ENCODE results near the gene PSMD5. TPM values are rescaled to one million over a fixed set of nuclear protein-coding genes. Genes with fewer than 3 reads are reported as not detected.

The PSMD5 gene
- total and polyA plus RNA-seq, 8 donors, result 14.8 to 39.1 (median 21.2) TPM

GRCh38 chr9:120872791-120873502 lies 30.2 kb upstream of the PSMD5 start:
- Histone ChIP-seq H3K4me3 (no peak overlapping the region), H3K4me1 (peaks cover 15 to 43% (median 37%) of the 10 kb centered on the region in 4 donors), H3K36me3 (peaks cover 3 to 34% (median 20%) of the 10 kb centered on the region in 4 donors), H3K9me3 (no peaks in the 10 kb centered on the region), H3K27ac (no peak overlapping the region), H3K27me3 (no peaks in the 10 kb centered on the region)
- TF ChIP-seq POLR2AphosphoS5 (IDR thresholded peaks at IDR 0.05) (no peak), POLR2A (IDR thresholded peaks at IDR 0.05) (no peak), CTCF (IDR thresholded peaks at IDR 0.05) (no peak), EP300 (IDR thresholded peaks at IDR 0.05) (no peak)
- 82 to 96% (median 88%) methylated on average over 3 of the region's 3 CpGs for WGBS, 5 donors
- no peak for DNase-seq
- intact Hi-C loops (cut with DNase I; ENCODE audit: low total_unique reads), result loop anchor here (10.0 kb wide), 1 partner anchor 52 kb away; the partner anchor contains the start of gene TRAF1

GRCh38 chr9:120870206-120870605 lies 27.5 kb upstream of the PSMD5 start:
- WGBS, 5 donors, result 83 to 92% (median 90%) methylated on average over 7 to 9 of the region's 9 CpGs
- no peaks in the 10 kb centered on the region for H3K9me3 ChIP-seq
- no peaks in the 10 kb centered on the region for H3K27me3 ChIP-seq
- peaks cover 3 to 55% (median 34%) of the 10 kb centered on the region in 4 donors for H3K36me3 ChIP-seq
- TF ChIP-seq CTCF (IDR thresholded peaks at IDR 0.05), result no peak
- no peak for TF ChIP-seq EP300 (IDR thresholded peaks at IDR 0.05)
- no peak for TF ChIP-seq POLR2A (IDR thresholded peaks at IDR 0.05)
- no peak for TF ChIP-seq POLR2AphosphoS5 (IDR thresholded peaks at IDR 0.05)
- peaks cover 13 to 31% (median 19%) of the 10 kb centered on the region in 4 donors for H3K4me1 ChIP-seq
- no peak for DNase-seq
- H3K4me3 ChIP-seq, result no peak overlapping the region
- H3K27ac ChIP-seq, result peak overlapping the region in 3 of 5 donors; percentile 89 to 92 (median 90)
- intact Hi-C loops (cut with DNase I; ENCODE audit: low total_unique reads), result loop anchor here (10.0 kb wide), 1 partner anchor 55 kb away; the partner anchor contains the start of gene TRAF1

GRCh38 chr9:120869726-120870125 lies 27.0 kb upstream of the PSMD5 start:
- peaks cover 13 to 28% (median 19%) of the 10 kb centered on the region in 4 donors for H3K4me1 ChIP-seq
- peaks cover 3 to 58% (median 36%) of the 10 kb centered on the region in 4 donors for H3K36me3 ChIP-seq
- TF ChIP-seq POLR2A (IDR thresholded peaks at IDR 0.05), result no peak
- no peak for TF ChIP-seq CTCF (IDR thresholded peaks at IDR 0.05)
- no peak for TF ChIP-seq EP300 (IDR thresholded peaks at IDR 0.05)
- TF ChIP-seq POLR2AphosphoS5 (IDR thresholded peaks at IDR 0.05), result no peak
- no peaks in the 10 kb centered on the region for H3K9me3 ChIP-seq
- intact Hi-C loops (cut with DNase I; ENCODE audit: low total_unique reads), result loop anchor here (10.0 kb wide), 1 partner anchor 55 kb away; the partner anchor contains the start of gene TRAF1
- H3K27me3 ChIP-seq, result no peaks in the 10 kb centered on the region
- WGBS, 5 donors, result 85 to 94% (median 91%) methylated on average over 10 of the region's 10 CpGs
- peak overlapping the region in 4 of 5 donors; percentile 89 to 92 (median 90) for H3K27ac ChIP-seq
- H3K4me3 ChIP-seq, result peak overlapping the region in 1 of 4 donors; percentile 50
- no peak for DNase-seq

- Histone ChIP-seq H3K4me1 (peaks cover 13 to 28% (median 19%) of the 10 kb centered on the region in 4 donors), H3K9me3 (no peaks in the 10 kb centered on the region), H3K27me3 (no peaks in the 10 kb centered on the region), H3K36me3 (peaks cover 3 to 56% (median 36%) of the 10 kb centered on the region in 4 donors), H3K4me3 (peak overlapping the region; percentile 50 to 62 (median 58)), H3K27ac (peak overlapping the region; percentile 83 to 92 (median 90))
- TF ChIP-seq POLR2AphosphoS5 (IDR thresholded peaks at IDR 0.05) (no peak), CTCF (IDR thresholded peaks at IDR 0.05) (no peak), POLR2A (IDR thresholded peaks at IDR 0.05) (no peak), EP300 (IDR thresholded peaks at IDR 0.05) (no peak)
- WGBS, 5 donors, result 25 to 38% (median 29%) methylated on average over 10 of the region's 10 CpGs
- intact Hi-C loops (cut with DNase I; ENCODE audit: low total_unique reads), result no loop called here
- DNase-seq, result no peak
Observed at GRCh38 chr9:120869360-120869687, 26.6 kb upstream of the PSMD5 start.
